HG03469 (cell line): ENCODE data around the gene TBC1D3D.
"Not testable (repeated sequence)": the region's sequence is repeated elsewhere in the genome, so short reads cannot be mapped to it uniquely, and the experiment has no call there.

ENCODE experiments used
- ATAC-seq: cut with Tn5 transposase; IDR thresholded peaks from one replicate; pipeline ENCODE4 v1.9.1; 2021; ENCODE audit warnings: mild to moderate bottlenecking, moderate library complexity, moderate number of reproducible peaks; ENCODE audit not compliant: unreplicated experiment

The TBC1D3D gene

DNA sequence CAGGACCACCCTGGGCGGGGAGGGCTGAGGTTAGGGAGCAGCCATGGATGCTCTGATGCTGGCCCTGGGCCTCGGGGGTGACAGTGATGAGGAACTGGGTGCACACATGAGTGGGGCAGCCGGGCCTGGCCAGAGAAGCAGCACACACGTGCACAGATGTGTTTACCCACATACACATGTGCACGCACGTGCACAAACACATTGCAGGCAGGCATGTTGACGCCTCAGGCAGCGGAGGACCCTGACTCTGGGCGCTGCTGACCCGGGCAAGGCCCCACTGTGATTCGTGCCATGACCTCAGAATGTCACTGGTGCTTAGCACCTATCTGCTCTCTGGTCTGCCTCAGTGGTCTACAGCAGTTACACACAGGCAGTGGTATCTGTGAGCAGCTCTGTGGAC, at the start of gene TBC1D3D:
Gene TBC1D3D (plus strand): TSS at position 301 of the 400 bp plus-strand sequence. CDS start 1,585 bp downstream, outside the sequence.
- not testable (repeated sequence) for ATAC-seq

DNA sequence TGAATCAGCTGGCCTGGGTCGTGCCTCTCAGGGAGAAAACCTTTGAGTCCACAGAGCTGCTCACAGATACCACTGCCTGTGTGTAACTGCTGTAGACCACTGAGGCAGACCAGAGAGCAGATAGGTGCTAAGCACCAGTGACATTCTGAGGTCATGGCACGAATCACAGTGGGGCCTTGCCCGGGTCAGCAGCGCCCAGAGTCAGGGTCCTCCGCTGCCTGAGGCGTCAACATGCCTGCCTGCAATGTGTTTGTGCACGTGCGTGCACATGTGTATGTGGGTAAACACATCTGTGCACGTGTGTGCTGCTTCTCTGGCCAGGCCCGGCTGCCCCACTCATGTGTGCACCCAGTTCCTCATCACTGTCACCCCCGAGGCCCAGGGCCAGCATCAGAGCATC, 14.8 kb upstream of the TBC1D3D start, which contains the start of gene TBC1D3L:
Gene TBC1D3L (minus strand): TSS at position 101 of the 400 bp plus-strand sequence. CDS start 1,540 bp downstream, outside the sequence.
- not testable (repeated sequence) for ATAC-seq
